Measurements from ENCODE around the gene ZNF695.
"Not testable (repeated sequence)": the region's sequence is repeated elsewhere in the genome, so short reads cannot be mapped to it uniquely, and the experiment has no call there.

ZNF695 gene

DNA sequence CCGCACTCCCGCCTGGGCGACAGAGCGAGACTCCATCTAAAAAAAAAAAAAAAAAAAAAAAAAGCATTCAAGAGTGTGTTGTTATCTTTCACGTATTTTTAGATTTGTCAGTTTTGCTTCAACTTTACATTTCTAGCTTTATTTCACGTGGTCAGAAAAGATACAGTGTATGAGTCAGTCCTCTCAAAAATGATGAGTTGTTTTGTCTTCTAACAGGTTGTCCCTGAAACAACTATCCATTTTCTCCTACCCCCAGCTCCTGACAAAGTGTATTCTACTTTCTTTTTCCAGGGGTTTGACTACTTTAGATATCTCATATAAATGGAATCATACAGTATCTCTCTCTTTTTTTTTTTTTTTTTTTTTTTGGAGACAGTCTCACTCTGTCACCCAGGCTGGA is 5.5 kb upstream of the ZNF695 start:
- DNase-seq (ENCODE audit: extremely low read depth, low read depth) = no peak

DNA sequence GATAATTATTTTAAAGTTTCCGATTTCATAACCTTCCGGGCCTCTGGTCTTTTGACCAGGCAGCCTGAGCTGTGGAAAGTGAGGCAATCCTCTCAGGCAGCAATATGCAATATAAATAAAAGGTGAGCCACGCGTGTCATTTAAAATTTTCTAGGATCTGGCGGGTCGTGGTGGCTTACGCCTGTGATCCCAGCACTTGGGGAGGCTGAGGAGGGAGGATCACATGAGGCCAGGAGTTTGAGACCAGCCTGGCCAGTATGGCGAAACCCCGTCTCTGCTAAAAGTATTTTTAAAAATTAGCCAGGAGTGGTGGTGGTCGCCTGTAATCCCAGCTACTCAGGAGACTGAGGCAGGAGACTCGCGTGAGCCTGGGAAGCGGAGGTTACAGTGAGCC is 546 bp upstream of the ZNF695 start:
- TF ChIP-seq CTCF (IDR thresholded peaks at IDR 0.05; ENCODE audit: low read depth, low read length) = no peak
- DNase-seq (ENCODE audit: extremely low read depth, low read depth) = no peak

More for the DNA sequence above, 5.5 kb upstream of the ZNF695 start:
- no peak for TF ChIP-seq CTCF (IDR thresholded peaks at IDR 0.05; ENCODE audit: low read depth, low read length)

GRCh38 chr1:247004081-247004480 is 3.8 kb downstream of the ZNF695 start:
- DNase-seq (ENCODE audit: extremely low read depth, low read depth) = not testable (repeated sequence)

DNA sequence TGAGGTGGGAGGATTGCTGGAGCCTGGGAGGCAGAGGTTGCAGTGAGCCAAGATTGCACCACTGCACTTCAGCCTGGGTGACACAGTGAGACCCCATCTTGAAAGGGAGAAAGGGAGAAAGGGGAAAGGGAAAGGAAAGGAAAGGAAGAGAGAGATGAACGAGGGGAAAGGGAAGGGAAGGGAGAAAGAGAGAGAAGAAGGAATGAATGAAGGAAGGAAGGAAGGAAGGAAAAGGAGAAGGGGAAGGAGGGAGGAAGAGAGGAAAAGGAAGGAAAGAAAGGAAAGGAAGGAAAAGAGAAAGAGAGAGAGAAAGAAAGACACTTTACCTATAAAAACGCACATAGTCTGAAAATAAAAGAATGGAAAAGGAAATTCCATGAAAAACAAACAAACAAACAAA is 18.0 kb downstream of the ZNF695 start:
- TF ChIP-seq CTCF (IDR thresholded peaks at IDR 0.05; ENCODE audit: low read depth, low read length) = no peak
- DNase-seq (ENCODE audit: extremely low read depth, low read depth) = no peak

GRCh38 chr1:246988316-246988715 is 19.5 kb downstream of the ZNF695 start:
- no peak for TF ChIP-seq CTCF (IDR thresholded peaks at IDR 0.05; ENCODE audit: low read depth, low read length)
- DNase-seq (ENCODE audit: extremely low read depth, low read depth) = no peak

GRCh38 chr1:246987083-246987690 is 20.7 kb downstream of the ZNF695 start:
- no peak for TF ChIP-seq CTCF (IDR thresholded peaks at IDR 0.05; ENCODE audit: low read depth, low read length)
- no peak for DNase-seq (ENCODE audit: extremely low read depth, low read depth)

GRCh38 chr1:246978785-246979184 is 29.1 kb downstream of the ZNF695 start:
- no peak for TF ChIP-seq CTCF (IDR thresholded peaks at IDR 0.05; ENCODE audit: low read depth, low read length)
- no peak for DNase-seq (ENCODE audit: extremely low read depth, low read depth)

GRCh38 chr1:246978281-246978680 is 29.6 kb downstream of the ZNF695 start:
- TF ChIP-seq CTCF (IDR thresholded peaks at IDR 0.05; ENCODE audit: low read depth, low read length) = no peak
- no peak for DNase-seq (ENCODE audit: extremely low read depth, low read depth)

Data from AG09319 (cell line).